BE2C (cell line): ENCODE data around the gene RHO.
"Not testable (repeated sequence)": the region's sequence is repeated elsewhere in the genome, so short reads cannot be mapped to it uniquely, and the experiment has no call there.

Source experiments
- DNase-seq: peaks from one replicate; pipeline ENCODE4 v3.0.0-alpha.2; 2020
- H3K27me3 ChIP-seq: fragments of 250-450 bp; sonication (Bioruptor Pico); 2 replicates; pipeline ENCODE4 v1.5.1; 2020; ENCODE audit warnings: mild to moderate bottlenecking
- H3K36me3 ChIP-seq: fragments of 250-450 bp; sonication (Bioruptor Pico); 2 replicates; pipeline ENCODE4 v1.5.1; 2020; ENCODE audit warnings: mild to moderate bottlenecking
- H3K4me1 ChIP-seq: fragments of 250-450 bp; sonication (Bioruptor Pico); 2 replicates; pipeline ENCODE4 v1.5.1; 2020
- H3K4me3 ChIP-seq: 2 replicates; pipeline ENCODE4 v1.5.1; 2011; ENCODE audit warnings: low read depth, low read length
- H3K9me3 ChIP-seq: fragments of 250-450 bp; sonication (Bioruptor Pico); 2 replicates; pipeline ENCODE4 v1.5.1; 2020
- CTCF ChIP-seq: IDR thresholded peaks from 2 replicates; pipeline ENCODE4 v1.5.1; 2012; ENCODE audit warnings: mild to moderate bottlenecking, low read depth, low read length

Gene RHO

GRCh38 chr3:129493206-129493605 lies 35.2 kb upstream of the RHO start:
- Histone ChIP-seq H3K4me3 (no peak overlapping the region), H3K36me3 (0 out of 2 replicates have a peak, but pooled peaks cover 2% of the 10 kb centered on the region), H3K9me3 (no peaks in the 10 kb centered on the region), H3K4me1 (peaks cover 4% of the 10 kb centered on the region), H3K27me3 (no peaks in the 10 kb centered on the region)
- no peak for DNase-seq
- no peak for TF ChIP-seq CTCF

- not testable (repeated sequence) for H3K27me3 ChIP-seq, H3K36me3 ChIP-seq, H3K9me3 ChIP-seq, H3K4me1 ChIP-seq, H3K4me3 ChIP-seq, DNase-seq
Measured at GRCh38 chr3:129494499-129494898, 33.9 kb upstream of the RHO start.

GRCh38 chr3:129495006-129495639 lies 33.3 kb upstream of the RHO start:
- H3K4me1 ChIP-seq, H3K36me3 ChIP-seq, H3K4me3 ChIP-seq, DNase-seq, H3K9me3 ChIP-seq, H3K27me3 ChIP-seq: not testable (repeated sequence)

- H3K27me3 ChIP-seq, H3K9me3 ChIP-seq, H3K4me1 ChIP-seq, H3K4me3 ChIP-seq, H3K36me3 ChIP-seq, DNase-seq: not testable (repeated sequence)
Measured at GRCh38 chr3:129497876-129498275, 30.6 kb upstream of the RHO start.

- H3K36me3 ChIP-seq, H3K9me3 ChIP-seq, H3K27me3 ChIP-seq, DNase-seq, H3K4me1 ChIP-seq, H3K4me3 ChIP-seq: not testable (repeated sequence)
Measured at GRCh38 chr3:129498603-129499488, 29.6 kb upstream of the RHO start.

GRCh38 chr3:129499604-129500333 lies 28.7 kb upstream of the RHO start:
- H3K9me3 ChIP-seq, H3K27me3 ChIP-seq, H3K4me1 ChIP-seq, H3K36me3 ChIP-seq, H3K4me3 ChIP-seq, DNase-seq: not testable (repeated sequence)

- Histone ChIP-seq H3K27me3 (no peaks in the 10 kb centered on the region), H3K9me3 (no peaks in the 10 kb centered on the region), H3K4me1 (peaks cover 10% of the 10 kb centered on the region; the same call in 1 of the 2 replicates), H3K4me3 (no peak overlapping the region), H3K36me3 (0 out of 2 replicates have a peak, but pooled peaks cover 2% of the 10 kb centered on the region)
- TF ChIP-seq CTCF, result no peak
- no peak for DNase-seq
Measured at GRCh38 chr3:129500334-129500658, 28.1 kb upstream of the RHO start.

- Histone ChIP-seq H3K4me3 (no peak overlapping the region), H3K9me3 (no peaks in the 10 kb centered on the region), H3K4me1 (peaks cover 19% of the 10 kb centered on the region), H3K36me3 (no peaks in the 10 kb centered on the region), H3K27me3 (no peaks in the 10 kb centered on the region)
- no peak for DNase-seq
- no peak for TF ChIP-seq CTCF
Measured at GRCh38 chr3:129501630-129502029, 26.8 kb upstream of the RHO start.
